Spleen (tissue), 11 donors: ENCODE results near the gene SHOX. TPM values are rescaled to one million over a fixed set of nuclear protein-coding genes. Genes with fewer than 3 reads are reported as not detected.
"Not testable (repeated sequence)": the region's sequence is repeated elsewhere in the genome, so short reads cannot be mapped to it uniquely, and the experiment has no call there.

Experiments used
- DNase-seq: peaks from one replicate; pipeline ENCODE4 v3.0.0-alpha.2; 2020
- H3K27ac ChIP-seq, 8 donors: fragments of 200-600 bp; sonication (generic) in 7 of 8; 1 replicate in 4 of 8; 2 replicates in 4 of 8; pipeline versions ENCODE4 v1.5.0 to v1.8.0; 2016 to 2021; ENCODE audit warnings: inconsistent platforms in 4 of 8, mild to moderate bottlenecking in 4 of 8, moderate library complexity in 1 of 8
- H3K27me3 ChIP-seq, 7 donors: fragments of 200-600 bp; sonication (generic) in 6 of 7; replicated peaks in 1 of 7; 1 replicate in 4 of 7; 2 replicates in 3 of 7; pipeline versions ENCODE4 v1.5.0 to v1.8.0; 2016 to 2021; ENCODE audit warnings: inconsistent platforms in 3 of 7, mild to moderate bottlenecking in 1 of 7
- H3K36me3 ChIP-seq, 6 donors: fragments of 200-600 bp; sonication (generic) in 5 of 6; 1 replicate in 4 of 6; 2 replicates in 2 of 6; pipeline versions ENCODE4 v1.5.0 to v1.8.0; 2016 to 2021; ENCODE audit warnings: inconsistent platforms in 2 of 6
- H3K4me1 ChIP-seq, 6 donors: fragments of 200-600 bp; sonication (generic) in 5 of 6; 1 replicate in 3 of 6; 2 replicates in 3 of 6; pipeline versions ENCODE4 v1.5.0 to v1.8.0; 2016 to 2021; ENCODE audit warnings: inconsistent platforms in 3 of 6
- H3K4me3 ChIP-seq, 8 donors: fragments of 200-600 bp; sonication (generic) in 7 of 8; 1 replicate in 4 of 8; 2 replicates in 4 of 8; pipeline versions ENCODE4 v1.5.0 to v1.8.0; 2016 to 2021; ENCODE audit warnings: inconsistent platforms in 4 of 8, mild to moderate bottlenecking in 4 of 8, moderate library complexity in 2 of 8
- H3K9me3 ChIP-seq, 8 donors: fragments of 200-600 bp; sonication (generic) in 7 of 8; 1 replicate in 4 of 8; 2 replicates in 4 of 8; pipeline versions ENCODE4 v1.5.0 to v1.8.0; 2016 to 2021; ENCODE audit warnings: inconsistent platforms in 4 of 8
- CTCF ChIP-seq, 11 experiments: fragments of 200-600 bp in 7 of 11; fragments of 450-650 bp in 4 of 11; sonication (generic) in 4 of 11; IDR thresholded peaks in 8 of 11; conservative IDR thresholded peaks in 3 of 11; 1 replicate in 7 of 11; 2 replicates in 4 of 11; pipeline versions ENCODE4 v1.4.0 to v1.8.0; 2016 to 2021; ENCODE audit warnings: antibody characterized with exemption in 11 of 11, inconsistent platforms in 4 of 11, mild to moderate bottlenecking in 1 of 11
- POLR2A ChIP-seq, 3 donors: fragments of 450-650 bp; IDR thresholded peaks; one replicate each; pipeline ENCODE4 v1.5.1; 2017; ENCODE audit warnings: antibody characterized with exemption in 3 of 3, mild to moderate bottlenecking in 1 of 3
- POLR2AphosphoS5 ChIP-seq, 3 donors: sonication (generic); formaldehyde crosslinking; IDR thresholded peaks; one replicate each; pipeline ENCODE4 v1.5.1; 2017; ENCODE audit warnings: antibody characterized with exemption in 3 of 3
- WGBS, 5 donors: extraction: QIAGEN DNeasy Blood & Tissue Kit in 3 of 5; methylation state at CpG; one replicate each; pipeline versions ENCODE4 v1.1.5 to v1.1.7; 2013 to 2018; 5-methylcytosine and 5-hydroxymethylcytosine counted together
- intact Hi-C: fragments of 100-400 bp; cut with DNase I; formaldehyde crosslinking; loops from one replicate; pipeline ENCODE4 v1.15.0; 2023; ENCODE audit warnings: low total_unique reads
- polyA plus RNA-seq, 3 donors: library from polyadenylated mRNA; stranded (reverse); fragments of 200-250 nt; gene quantifications; one replicate each; pipeline ENCODE4 v1.2.1, GENCODE V29; 2013
- total RNA-seq, 7 donors: library from RNA; depleted of rRNA in 3 of 7; stranded (reverse); fragments of >200 nt in 3 of 7; fragmentation: NEBNext Ultra II Directional in 4 of 7; extraction: Animal tissue kit (Norgen Biotek cat#: 25700) in 4 of 7; gene quantifications; one replicate each; pipeline versions ENCODE4 v1.1.0 to v1.2.1, GENCODE V29; 2016 to 2021
- donor health status: healthy with polysubstance abuse.
- donor health status: DM: no; HTN: no; CAD: no; lungs with moderate emphysema.
- donor health status: DM: no; HTN: no; CAD: no.
- donor health status: Bipolar disorder and iron deficiency.
- donor health status: healthy.
- donor health status: DM: no; HTN: no; CAD: no.
- donor health status: DM: yes; HTN: yes; CAD: no.

The SHOX gene
- total and polyA plus RNA-seq, 10 donors: not detected

- H3K4me3 ChIP-seq: no peak overlapping the region
- H3K9me3 ChIP-seq: peaks cover 0 to 45% (median 31%) of the 10 kb centered on the region in 8 donors
- intact Hi-C loops: no loop called here
- no peak for TF ChIP-seq POLR2A (IDR thresholded peaks at IDR 0.05)
- no peak for TF ChIP-seq CTCF (IDR thresholded peaks at IDR 0.05 in 8 of 11, conservative IDR thresholded peaks at IDR 0.05 in 3 of 11)
- TF ChIP-seq POLR2AphosphoS5 (IDR thresholded peaks at IDR 0.05): no peak
- 50 to 68% (median 66%) methylated on average over 14 to 18 of the region's 18 CpGs for WGBS, 5 donors
- H3K4me1 ChIP-seq: no peaks in the 10 kb centered on the region
- H3K27ac ChIP-seq: no peak overlapping the region
- DNase-seq: no peak
- no peaks in the 10 kb centered on the region for H3K27me3 ChIP-seq
- H3K36me3 ChIP-seq: no peaks in the 10 kb centered on the region
Measured at GRCh38 chrX:599837-600715, 30.5 kb upstream of the SHOX start.

- WGBS, 5 donors: 87 to 94% (median 93%) methylated on average over 9 of the region's 9 CpGs
- intact Hi-C loops, H3K4me1 ChIP-seq, H3K4me3 ChIP-seq, H3K36me3 ChIP-seq, DNase-seq, H3K27ac ChIP-seq, H3K27me3 ChIP-seq: not testable (repeated sequence)
- H3K9me3 ChIP-seq: peaks cover 0 to 20% (median 7%) of the 10 kb centered on the region in 8 donors
Measured at GRCh38 chrX:603029-603428, 27.6 kb upstream of the SHOX start.

- DNase-seq, intact Hi-C loops, H3K36me3 ChIP-seq, H3K4me1 ChIP-seq, H3K4me3 ChIP-seq, H3K27me3 ChIP-seq, H3K27ac ChIP-seq: not testable (repeated sequence)
- peaks cover 0 to 22% (median 5%) of the 10 kb centered on the region in 8 donors for H3K9me3 ChIP-seq
Measured at GRCh38 chrX:604616-605015, 26.0 kb upstream of the SHOX start.

GRCh38 chrX:608088-608487 lies 22.5 kb upstream of the SHOX start:
- H3K36me3 ChIP-seq, intact Hi-C loops, DNase-seq, H3K27me3 ChIP-seq, H3K4me1 ChIP-seq, H3K27ac ChIP-seq, H3K4me3 ChIP-seq: not testable (repeated sequence)
- WGBS, 5 donors: 41 to 78% (median 73%) methylated on average over 2 to 3 of the region's 3 CpGs
- H3K9me3 ChIP-seq: peaks cover 0 to 40% (median 23%) of the 10 kb centered on the region in 8 donors

GRCh38 chrX:614136-614535 lies 16.5 kb upstream of the SHOX start:
- H3K27ac ChIP-seq: no peak overlapping the region
- intact Hi-C loops: no loop called here
- WGBS, 5 donors: 80 to 85% (median 84%) methylated on average over 5 of the region's 5 CpGs
- peaks cover 0 to 54% (median 6%) of the 10 kb centered on the region in 7 donors for H3K27me3 ChIP-seq
- peaks cover 0 to 46% (median 23%) of the 10 kb centered on the region in 8 donors for H3K9me3 ChIP-seq
- H3K4me3 ChIP-seq: no peak overlapping the region
- DNase-seq: no peak
- no peaks in the 10 kb centered on the region for H3K4me1 ChIP-seq
- TF ChIP-seq POLR2A (IDR thresholded peaks at IDR 0.05): no peak
- no peak for TF ChIP-seq POLR2AphosphoS5 (IDR thresholded peaks at IDR 0.05)
- no peak for TF ChIP-seq CTCF (IDR thresholded peaks at IDR 0.05 in 8 of 11, conservative IDR thresholded peaks at IDR 0.05 in 3 of 11)
- no peaks in the 10 kb centered on the region for H3K36me3 ChIP-seq
